Spleen (tissue), 7 donors: ENCODE data around the gene ACTA1.
"Not testable (repeated sequence)": the region's sequence is repeated elsewhere in the genome, so short reads cannot be mapped to it uniquely, and the experiment has no call there.

Experiments
- CTCF ChIP-seq, 11 experiments: fragments of 200-600 bp in 7 of 11; fragments of 450-650 bp in 4 of 11; sonication (generic) in 4 of 11; IDR thresholded peaks in 8 of 11; conservative IDR thresholded peaks in 3 of 11; 1 replicate in 7 of 11; 2 replicates in 4 of 11; pipeline versions ENCODE4 v1.4.0 to v1.8.0; 2016 to 2021; ENCODE audit warnings: antibody characterized with exemption in 11 of 11, inconsistent platforms in 4 of 11, mild to moderate bottlenecking in 1 of 11
- POLR2A ChIP-seq, 3 donors: fragments of 450-650 bp; IDR thresholded peaks; one replicate each; pipeline ENCODE4 v1.5.1; 2017; ENCODE audit warnings: antibody characterized with exemption in 3 of 3, mild to moderate bottlenecking in 1 of 3
- donor health status: DM: no; HTN: no; CAD: no; lungs with moderate emphysema.
- donor health status: DM: no; HTN: no; CAD: no.
- donor health status: DM: no; HTN: no; CAD: no.

- TF ChIP-seq POLR2A (IDR thresholded peaks at IDR 0.05); CTCF (IDR thresholded peaks at IDR 0.05 in 8 of 11, conservative IDR thresholded peaks at IDR 0.05 in 3 of 11): not testable (repeated sequence)
Measured at GRCh38 chr1:229412810-229413209, 21.1 kb downstream of the ACTA1 start.
